Transverse colon (tissue), 4 donors: ENCODE results near the gene CALN1. TPM values are rescaled to one million over a fixed set of nuclear protein-coding genes. Genes with fewer than 3 reads are reported as not detected.

Source experiments
- DNase-seq: peaks from one replicate; pipeline ENCODE4 v3.0.0-alpha.2; 2019
- H3K27ac ChIP-seq, 4 donors: fragments of 200-600 bp; sonication (generic); 2 replicates each; pipeline ENCODE4 v1.5.1; 2016 to 2018; ENCODE audit warnings: inconsistent platforms in 4 of 4
- H3K27me3 ChIP-seq: fragments of 200-600 bp; sonication (generic); 2 replicates; pipeline ENCODE4 v1.5.1; 2017; ENCODE audit warnings: inconsistent platforms
- H3K36me3 ChIP-seq, 4 donors: fragments of 200-600 bp; sonication (generic); 2 replicates each; pipeline ENCODE4 v1.5.1; 2017 to 2019; ENCODE audit warnings: inconsistent platforms in 4 of 4
- H3K4me1 ChIP-seq, 4 donors: fragments of 200-600 bp; sonication (generic); 2 replicates each; pipeline ENCODE4 v1.5.1; 2017 to 2020; ENCODE audit warnings: inconsistent platforms in 4 of 4
- H3K4me3 ChIP-seq, 4 donors: fragments of 200-600 bp; sonication (generic); 1 replicate in 1 of 4; 2 replicates in 3 of 4; pipeline versions ENCODE4 v1.5.1 to v1.6.1; 2017 to 2019; ENCODE audit warnings: inconsistent platforms in 4 of 4
- H3K9me3 ChIP-seq, 2 donors: fragments of 200-600 bp; sonication (generic); 2 replicates each; pipeline ENCODE4 v1.5.1; 2017 to 2019; ENCODE audit warnings: inconsistent platforms in 2 of 2
- CTCF ChIP-seq, 5 experiments: fragments of 200-600 bp in 3 of 5; fragments of 450-650 bp in 2 of 5; sonication (generic) in 3 of 5; IDR thresholded peaks; 1 replicate in 2 of 5; 2 replicates in 3 of 5; pipeline ENCODE4 v1.5.1; 2016 to 2017; ENCODE audit warnings: antibody characterized with exemption in 5 of 5, inconsistent platforms in 3 of 5, mild to moderate bottlenecking in 2 of 5, moderate library complexity in 1 of 5
- EP300 ChIP-seq: sonication (generic); formaldehyde crosslinking; IDR thresholded peaks from one replicate; pipeline ENCODE4 v1.6.1; 2017; ENCODE audit warnings: antibody characterized with exemption, low read depth
- POLR2A ChIP-seq: fragments of 450-650 bp; IDR thresholded peaks from one replicate; pipeline ENCODE4 v1.6.1; 2016; ENCODE audit warnings: antibody characterized with exemption, mild to moderate bottlenecking, moderate library complexity
- POLR2AphosphoS5 ChIP-seq, 3 donors: sonication (generic); formaldehyde crosslinking; IDR thresholded peaks; one replicate each; pipeline ENCODE4 v1.6.1; 2016; ENCODE audit warnings: antibody characterized with exemption in 3 of 3
- WGBS, 2 donors: methylation state at CpG; one replicate each; pipeline ENCODE4 v1.1.5; 2018; ENCODE audit warnings: low coverage in 1 of 2; 5-methylcytosine and 5-hydroxymethylcytosine counted together
- in situ Hi-C, 4 donors: fragments of 200-750 bp; cut with MboI; loops; one replicate each; pipeline versions ENCODE4 v1.15.0 to v1.15.1; 2017; ENCODE audit warnings: low sequenced_read_pairs in 3 of 4, low pct_ligation_motif_present in 1 of 4, low pct_unique_long_range_greater_than_20kb in 1 of 4
- intact Hi-C: fragments of 100-400 bp; cut with DNase I; formaldehyde crosslinking; loops from one replicate; pipeline ENCODE4 v1.15.1; 2023; ENCODE audit warnings: low total_unique reads
- total RNA-seq, 4 donors: library from RNA; depleted of rRNA; stranded (reverse); fragments of >200 nt; gene quantifications; one replicate each; pipeline ENCODE4 v1.1.0, GENCODE V29; 2016

The CALN1 gene
- total RNA-seq, 4 donors from 2014 or later = not detected

- in situ Hi-C loops (no loop called here), intact Hi-C loops (no loop called here)
- H3K36me3 ChIP-seq = no peaks in the 10 kb centered on the region
- WGBS, 2 donors = 85 to 90% methylated on average over 2 to 4 of the region's 4 CpGs
- H3K27me3 ChIP-seq = no peaks in the 10 kb centered on the region
- H3K4me1 ChIP-seq = no peaks in the 10 kb centered on the region
- H3K4me3 ChIP-seq = no peak overlapping the region
- H3K27ac ChIP-seq = no peak overlapping the region
- H3K9me3 ChIP-seq = no peaks in the 10 kb centered on the region
- no peak for TF ChIP-seq CTCF (IDR thresholded peaks at IDR 0.05)
- TF ChIP-seq EP300 = no peak
- no peak for TF ChIP-seq POLR2A
- TF ChIP-seq POLR2AphosphoS5 (IDR thresholded peaks at IDR 0.05) = no peak
- DNase-seq = no peak
These were observed 642.8 kb downstream of the CALN1 start for GRCh38 chr7:71769326-71769725.

DNA sequence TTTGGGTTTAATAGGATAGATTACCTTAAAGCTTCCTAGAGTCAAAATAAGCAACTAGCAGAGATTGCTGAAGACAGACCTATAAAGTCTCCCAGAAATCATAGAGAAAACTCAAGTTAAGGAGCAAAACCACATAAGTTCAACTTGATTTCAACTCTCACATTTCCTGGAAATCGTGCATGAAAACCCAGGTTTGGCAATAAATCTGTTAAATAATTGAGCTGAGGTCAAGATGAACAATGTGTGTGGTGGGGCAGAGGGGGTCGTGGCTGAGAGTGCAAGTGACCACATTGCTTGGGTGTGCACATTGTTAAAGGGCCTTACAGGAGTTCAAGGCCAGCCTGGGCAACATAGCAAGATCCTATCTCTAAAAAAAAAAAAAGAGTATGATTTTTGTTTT, 643.7 kb downstream of the CALN1 start:
- Histone ChIP-seq H3K27ac (no peak overlapping the region), H3K27me3 (no peaks in the 10 kb centered on the region), H3K4me3 (no peak overlapping the region), H3K9me3 (no peaks in the 10 kb centered on the region), H3K36me3 (no peaks in the 10 kb centered on the region), H3K4me1 (no peaks in the 10 kb centered on the region)
- DNase-seq = no peak
- intact Hi-C loops (no loop called here), in situ Hi-C loops (no loop called here)
- WGBS, 2 donors = 20 to 39% methylated on average over 1 to 2 of the region's 2 CpGs
- no peak for TF ChIP-seq POLR2A
- TF ChIP-seq EP300 = no peak
- TF ChIP-seq POLR2AphosphoS5 (IDR thresholded peaks at IDR 0.05) = no peak
- no peak for TF ChIP-seq CTCF (IDR thresholded peaks at IDR 0.05)

GRCh38 chr7:71766016-71766415, 646.1 kb downstream of the CALN1 start:
- DNase-seq = no peak
- Histone ChIP-seq H3K27ac (no peak overlapping the region), H3K4me1 (no peaks in the 10 kb centered on the region), H3K4me3 (no peak overlapping the region), H3K27me3 (no peaks in the 10 kb centered on the region), H3K9me3 (peaks cover 5 to 6% of the 10 kb centered on the region in 2 donors), H3K36me3 (no peaks in the 10 kb centered on the region)
- intact Hi-C loops = no loop called here
- in situ Hi-C loops = no loop called here
- no peak for TF ChIP-seq POLR2A

GRCh38 chr7:71761336-71761735, 650.8 kb downstream of the CALN1 start:
- DNase-seq = no peak
- Histone ChIP-seq H3K9me3 (peaks cover 5 to 10% of the 10 kb centered on the region in 2 donors), H3K27ac (no peak overlapping the region), H3K36me3 (no peaks in the 10 kb centered on the region), H3K27me3 (no peaks in the 10 kb centered on the region), H3K4me3 (no peak overlapping the region), H3K4me1 (no peaks in the 10 kb centered on the region)
- intact Hi-C loops = no loop called here
- in situ Hi-C loops = no loop called here
- TF ChIP-seq POLR2AphosphoS5 (IDR thresholded peaks at IDR 0.05) (no peak), CTCF (IDR thresholded peaks at IDR 0.05) (no peak), EP300 (no peak), POLR2A (no peak)

DNA sequence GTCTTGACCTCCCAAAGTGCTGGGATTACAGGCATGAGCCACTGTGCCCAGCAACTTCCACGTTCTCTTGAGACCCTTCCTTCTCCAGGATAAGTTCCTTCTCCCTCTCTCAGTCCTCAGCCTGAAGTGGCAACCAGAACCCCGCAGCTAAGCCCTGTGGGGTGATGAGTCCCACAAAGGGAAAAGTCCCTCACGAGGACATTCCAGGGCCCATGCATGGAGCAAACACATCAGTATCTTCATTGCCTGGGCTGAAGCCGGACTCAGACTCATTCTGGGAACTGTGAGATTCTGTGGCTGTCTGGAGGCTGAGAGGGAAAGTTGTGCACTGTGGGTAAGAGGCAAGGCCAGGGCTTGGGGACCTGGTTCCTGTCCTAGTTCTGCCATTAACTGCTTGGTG, 657.3 kb downstream of the CALN1 start:
- no peaks in the 10 kb centered on the region for H3K9me3 ChIP-seq
- H3K4me3 ChIP-seq = no peak overlapping the region
- H3K27me3 ChIP-seq = peaks cover 16% of the 10 kb centered on the region
- DNase-seq = no peak
- WGBS, 2 donors = 66 to 100% methylated on average over 1 to 4 of the region's 4 CpGs
- in situ Hi-C loops = no loop called here
- no peak for TF ChIP-seq EP300
- no peak for TF ChIP-seq POLR2AphosphoS5 (IDR thresholded peaks at IDR 0.05)
- no peak for TF ChIP-seq CTCF (IDR thresholded peaks at IDR 0.05)
- no peak for TF ChIP-seq POLR2A
- no peak overlapping the region for H3K27ac ChIP-seq
- H3K4me1 ChIP-seq = peaks cover 0 to 3% (median 0%) of the 10 kb centered on the region in 4 donors
- intact Hi-C loops = no loop called here
- H3K36me3 ChIP-seq = no peaks in the 10 kb centered on the region
